ENCODE measurements around the gene DGKI.

DNA sequence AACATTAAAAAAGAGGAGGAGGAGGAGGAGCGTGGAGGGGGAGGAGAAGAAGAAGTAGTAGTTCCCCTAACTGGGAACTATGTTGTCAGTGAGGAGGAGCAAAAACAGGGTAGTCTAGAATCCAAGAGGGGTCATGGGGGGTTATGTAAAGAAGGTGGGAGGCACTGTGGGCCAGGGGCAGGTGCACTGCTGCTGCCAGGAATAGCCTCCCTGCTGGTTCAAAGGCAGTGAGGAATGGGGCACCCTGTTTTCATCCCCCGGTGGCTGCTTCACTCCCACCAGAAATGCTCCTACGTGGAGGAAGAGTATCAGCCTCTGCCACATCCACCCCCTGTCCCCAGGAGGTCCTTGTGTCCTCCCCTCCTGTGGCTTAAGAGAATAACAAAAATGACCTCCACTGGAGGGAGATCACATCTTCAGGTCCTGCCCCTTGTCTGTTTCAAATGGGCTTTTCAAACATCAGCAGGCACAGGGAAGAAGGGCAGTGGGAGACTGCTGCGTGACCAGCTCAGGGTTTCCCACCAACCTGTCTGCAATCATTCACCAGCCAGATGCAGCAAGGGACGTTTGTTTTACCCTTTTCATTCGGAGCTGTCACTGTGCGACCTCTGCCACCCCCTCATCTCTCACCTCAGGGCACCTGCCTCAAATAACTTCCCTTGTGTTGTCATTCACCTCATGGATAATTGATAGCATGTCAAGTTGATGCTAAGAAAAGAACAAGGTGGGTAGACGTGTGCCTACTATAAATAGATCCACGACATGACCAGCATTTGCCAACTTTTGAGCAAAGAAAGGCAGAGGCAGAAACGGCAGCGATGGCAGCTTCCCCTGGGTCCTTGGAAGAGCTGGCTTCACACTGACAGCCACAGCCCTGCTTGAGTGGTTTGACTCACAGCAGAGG lies 92.6 kb downstream of the DGKI start:
- TF ChIP-seq CTCF (IDR thresholded peaks at IDR 0.05; ENCODE audit: insufficient read depth, low read length, poor library complexity, severe bottlenecking) (no peak), EZH2phosphoT487 (conservative IDR thresholded peaks at IDR 0.05; ENCODE audit: low read length) (no peak)
